Ishikawa (cell line): ENCODE measurements around the gene COQ10B.

Source experiments
- CEBPB ChIP-seq: IDR thresholded peaks from 2 replicates; pipeline ENCODE4 v1.6.1; 2012
- CREB1 ChIP-seq: IDR thresholded peaks from 2 replicates; pipeline ENCODE4 v1.6.1; 2012; ENCODE audit warnings: low read depth
- EGR1 ChIP-seq: IDR thresholded peaks from 2 replicates; pipeline ENCODE4 v1.6.1; 2012
- EP300 ChIP-seq: IDR thresholded peaks from 2 replicates; pipeline ENCODE4 v1.6.1; 2012; ENCODE audit warnings: borderline replicate concordance
- FOXM1 ChIP-seq: IDR thresholded peaks from 2 replicates; pipeline ENCODE4 v1.6.1; 2012; ENCODE audit warnings: low read depth, borderline replicate concordance
- MAX ChIP-seq: IDR thresholded peaks from 2 replicates; pipeline ENCODE4 v1.6.1; 2012
- NFIC ChIP-seq: IDR thresholded peaks from 2 replicates; pipeline ENCODE4 v1.6.1; 2012
- RAD21 ChIP-seq: IDR thresholded peaks from 2 replicates; pipeline ENCODE4 v1.6.1; 2012; ENCODE audit warnings: low read depth
- REST ChIP-seq: IDR thresholded peaks from 2 replicates; pipeline ENCODE4 v1.6.1; 2012; ENCODE audit warnings: low read depth, mild to moderate bottlenecking
- TAF1 ChIP-seq: IDR thresholded peaks from 2 replicates; pipeline ENCODE4 v1.6.1; 2012; ENCODE audit warnings: low read depth, mild to moderate bottlenecking
- TCF12 ChIP-seq: IDR thresholded peaks from 2 replicates; pipeline ENCODE4 v1.6.1; 2012; ENCODE audit warnings: low read depth
- TEAD4 ChIP-seq: IDR thresholded peaks from 2 replicates; pipeline ENCODE4 v1.6.1; 2012
- USF1 ChIP-seq: IDR thresholded peaks from 2 replicates; pipeline ENCODE4 v1.6.1; 2012
- YY1 ChIP-seq: IDR thresholded peaks from 2 replicates; pipeline ENCODE4 v1.6.1; 2012; ENCODE audit warnings: low read depth
- ZBTB7A ChIP-seq: IDR thresholded peaks from 2 replicates; pipeline ENCODE4 v1.6.1; 2012; ENCODE audit warnings: low read depth

The COQ10B gene

GRCh38 chr2:197464175-197464574 lies 10.8 kb downstream of the COQ10B start:
- TF ChIP-seq EP300 (no peak), TAF1 (no peak), CEBPB (no peak), REST (no peak), NFIC (no peak), TEAD4 (no peak), TCF12 (no peak), MAX (no peak), RAD21 (no peak), EGR1 (no peak), FOXM1 (no peak), YY1 (no peak), ZBTB7A (no peak), CREB1 (no peak), USF1 (no peak)

- TF ChIP-seq EP300 (no peak), USF1 (no peak), MAX (no peak), EGR1 (no peak), RAD21 (no peak), FOXM1 (no peak), REST (no peak), CEBPB (no peak), CREB1 (no peak), YY1 (no peak), NFIC (no peak), TAF1 (no peak), TCF12 (no peak), TEAD4 (no peak), ZBTB7A (no peak)
Measured at GRCh38 chr2:197472166-197472565, 18.8 kb downstream of the COQ10B start.

GRCh38 chr2:197477797-197478196 lies 24.4 kb downstream of the COQ10B start:
- no peak for TF ChIP-seq ZBTB7A
- TF ChIP-seq CREB1, result no peak
- TF ChIP-seq FOXM1, result no peak
- no peak for TF ChIP-seq USF1
- no peak for TF ChIP-seq NFIC
- no peak for TF ChIP-seq EGR1
- TF ChIP-seq RAD21, result no peak
- no peak for TF ChIP-seq YY1
- no peak for TF ChIP-seq TCF12
- TF ChIP-seq EP300, result no peak
- TF ChIP-seq MAX, result no peak
- TF ChIP-seq TEAD4, result no peak
- TF ChIP-seq CEBPB, result no peak
- no peak for TF ChIP-seq TAF1
- TF ChIP-seq REST, result no peak
